HL-60 (cell line): ENCODE measurements around the gene MLXIP.

ENCODE experiments used
- DNase-seq, 2 experiments: peaks; one replicate each; pipeline ENCODE4 v3.0.0-alpha.2; 2010 to 2020; ENCODE audit warnings: low read depth in 1 of 2, low spot score in 1 of 2
- H3K27ac ChIP-seq: fragments of 250-450 bp; sonication (Bioruptor Pico); replicated peaks from 2 replicates; pipeline ENCODE4 v1.5.1; 2020; ENCODE audit warnings: mild to moderate bottlenecking, moderate library complexity
- H3K27me3 ChIP-seq: fragments of 250-450 bp; sonication (Bioruptor Pico); 2 replicates; pipeline ENCODE4 v1.5.1; 2021; ENCODE audit warnings: mild to moderate bottlenecking, moderate library complexity; ENCODE audit not compliant: insufficient read depth, poor library complexity, severe bottlenecking
- H3K4me3 ChIP-seq: replicated peaks from 2 replicates; pipeline ENCODE4 v1.5.1; 2011; ENCODE audit warnings: mild to moderate bottlenecking, control low read depth, low read length; ENCODE audit not compliant: insufficient read depth
- GABPA ChIP-seq: IDR thresholded peaks from 2 replicates; pipeline ENCODE4 v1.6.1; 2012; ENCODE audit warnings: low read depth
- POLR2AphosphoS5 ChIP-seq: IDR thresholded peaks from 2 replicates; pipeline ENCODE4 v1.6.1; 2012; ENCODE audit warnings: low read depth
- SPI1 ChIP-seq: IDR thresholded peaks from 2 replicates; pipeline ENCODE4 v1.6.1; 2012; ENCODE audit warnings: low read depth, mild to moderate bottlenecking, borderline replicate concordance
- TF ChIP-seq, protein P1 (sequence below): IDR thresholded peaks from one replicate; pipeline ENCODE4 v1.5.1; 2011; ENCODE audit warnings: low read length, control low read depth, inconsistent platforms; ENCODE audit not compliant: insufficient read depth
- TF ChIP-seq, protein P2 (sequence below): IDR thresholded peaks from 2 replicates; pipeline ENCODE4 v1.6.1; 2012; ENCODE audit warnings: low read depth; ENCODE audit not compliant: insufficient replicate concordance

MLXIP gene

GRCh38 chr12:122099280-122099749, 20.8 kb downstream of the MLXIP start:
- TF ChIP-seq GABPA (no peak), POLR2AphosphoS5 (no peak)
- TF ChIP-seq, protein P1, sequence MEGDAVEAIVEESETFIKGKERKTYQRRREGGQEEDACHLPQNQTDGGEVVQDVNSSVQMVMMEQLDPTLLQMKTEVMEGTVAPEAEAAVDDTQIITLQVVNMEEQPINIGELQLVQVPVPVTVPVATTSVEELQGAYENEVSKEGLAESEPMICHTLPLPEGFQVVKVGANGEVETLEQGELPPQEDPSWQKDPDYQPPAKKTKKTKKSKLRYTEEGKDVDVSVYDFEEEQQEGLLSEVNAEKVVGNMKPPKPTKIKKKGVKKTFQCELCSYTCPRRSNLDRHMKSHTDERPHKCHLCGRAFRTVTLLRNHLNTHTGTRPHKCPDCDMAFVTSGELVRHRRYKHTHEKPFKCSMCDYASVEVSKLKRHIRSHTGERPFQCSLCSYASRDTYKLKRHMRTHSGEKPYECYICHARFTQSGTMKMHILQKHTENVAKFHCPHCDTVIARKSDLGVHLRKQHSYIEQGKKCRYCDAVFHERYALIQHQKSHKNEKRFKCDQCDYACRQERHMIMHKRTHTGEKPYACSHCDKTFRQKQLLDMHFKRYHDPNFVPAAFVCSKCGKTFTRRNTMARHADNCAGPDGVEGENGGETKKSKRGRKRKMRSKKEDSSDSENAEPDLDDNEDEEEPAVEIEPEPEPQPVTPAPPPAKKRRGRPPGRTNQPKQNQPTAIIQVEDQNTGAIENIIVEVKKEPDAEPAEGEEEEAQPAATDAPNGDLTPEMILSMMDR: no peak
- no peaks in the 10 kb centered on the region for H3K27me3 ChIP-seq
- no peak for DNase-seq
- no peak overlapping the region for H3K27ac ChIP-seq
- no peak overlapping the region for H3K4me3 ChIP-seq

DNA sequence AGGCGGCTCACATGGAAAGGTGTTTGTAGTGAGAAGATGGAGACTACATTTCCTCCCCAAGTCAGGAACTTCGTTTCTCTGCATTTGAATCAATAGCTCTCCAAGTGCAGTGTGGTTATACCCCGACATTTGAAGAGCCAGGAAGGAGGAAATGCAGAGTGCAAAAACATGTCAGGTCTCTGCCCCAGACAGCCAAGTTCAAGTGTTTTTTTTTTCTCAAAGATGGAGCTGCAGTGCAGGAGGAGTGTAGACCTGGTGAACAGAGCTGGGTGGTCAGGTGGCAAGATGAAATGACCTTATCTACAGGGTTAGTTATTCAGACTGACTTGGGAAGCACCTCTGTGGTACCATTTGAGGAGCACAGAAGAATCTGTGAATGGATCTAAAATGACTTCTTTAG, 21.3 kb downstream of the MLXIP start:
- DNase-seq: no peak
- H3K4me3 ChIP-seq: no peak overlapping the region
- H3K27me3 ChIP-seq: no peaks in the 10 kb centered on the region

GRCh38 chr12:122100568-122100967, 22.0 kb downstream of the MLXIP start:
- no peak for DNase-seq
- TF ChIP-seq POLR2AphosphoS5 (no peak), SPI1 (no peak), GABPA (no peak)
- TF ChIP-seq, protein P1: no peak
- TF ChIP-seq, protein P2, sequence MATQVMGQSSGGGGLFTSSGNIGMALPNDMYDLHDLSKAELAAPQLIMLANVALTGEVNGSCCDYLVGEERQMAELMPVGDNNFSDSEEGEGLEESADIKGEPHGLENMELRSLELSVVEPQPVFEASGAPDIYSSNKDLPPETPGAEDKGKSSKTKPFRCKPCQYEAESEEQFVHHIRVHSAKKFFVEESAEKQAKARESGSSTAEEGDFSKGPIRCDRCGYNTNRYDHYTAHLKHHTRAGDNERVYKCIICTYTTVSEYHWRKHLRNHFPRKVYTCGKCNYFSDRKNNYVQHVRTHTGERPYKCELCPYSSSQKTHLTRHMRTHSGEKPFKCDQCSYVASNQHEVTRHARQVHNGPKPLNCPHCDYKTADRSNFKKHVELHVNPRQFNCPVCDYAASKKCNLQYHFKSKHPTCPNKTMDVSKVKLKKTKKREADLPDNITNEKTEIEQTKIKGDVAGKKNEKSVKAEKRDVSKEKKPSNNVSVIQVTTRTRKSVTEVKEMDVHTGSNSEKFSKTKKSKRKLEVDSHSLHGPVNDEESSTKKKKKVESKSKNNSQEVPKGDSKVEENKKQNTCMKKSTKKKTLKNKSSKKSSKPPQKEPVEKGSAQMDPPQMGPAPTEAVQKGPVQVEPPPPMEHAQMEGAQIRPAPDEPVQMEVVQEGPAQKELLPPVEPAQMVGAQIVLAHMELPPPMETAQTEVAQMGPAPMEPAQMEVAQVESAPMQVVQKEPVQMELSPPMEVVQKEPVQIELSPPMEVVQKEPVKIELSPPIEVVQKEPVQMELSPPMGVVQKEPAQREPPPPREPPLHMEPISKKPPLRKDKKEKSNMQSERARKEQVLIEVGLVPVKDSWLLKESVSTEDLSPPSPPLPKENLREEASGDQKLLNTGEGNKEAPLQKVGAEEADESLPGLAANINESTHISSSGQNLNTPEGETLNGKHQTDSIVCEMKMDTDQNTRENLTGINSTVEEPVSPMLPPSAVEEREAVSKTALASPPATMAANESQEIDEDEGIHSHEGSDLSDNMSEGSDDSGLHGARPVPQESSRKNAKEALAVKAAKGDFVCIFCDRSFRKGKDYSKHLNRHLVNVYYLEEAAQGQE: no peak
- Histone ChIP-seq H3K27me3 (no peaks in the 10 kb centered on the region), H3K4me3 (no peak overlapping the region), H3K27ac (no peak overlapping the region)

More for the DNA sequence above, 21.3 kb downstream of the MLXIP start:
- TF ChIP-seq, protein P1: no peak
- TF ChIP-seq, protein P2: no peak
- TF ChIP-seq SPI1 (no peak), GABPA (no peak), POLR2AphosphoS5 (no peak)
- no peak overlapping the region for H3K27ac ChIP-seq

- Histone ChIP-seq H3K4me3 (no peak overlapping the region), H3K27me3 (no peaks in the 10 kb centered on the region), H3K27ac (no peak overlapping the region)
- TF ChIP-seq, protein P2: no peak
- no peak for TF ChIP-seq POLR2AphosphoS5
- DNase-seq: no peak
These were observed 23.8 kb downstream of the MLXIP start for GRCh38 chr12:122102331-122102730.
